GM21529 (cell line): ENCODE results near the gene CNTNAP2.
A peak's percentile ranks its signal among the peaks of the same experiment; 100 is the strongest.

Source experiments
- ATAC-seq: cut with Tn5 transposase; IDR thresholded peaks from one replicate; pipeline ENCODE4 v1.9.1; 2021; ENCODE audit not compliant: unreplicated experiment

CNTNAP2 gene

GRCh38 chr7:148218603-148219002, 2102.0 kb downstream of the CNTNAP2 start:
- peak; percentile 57 for ATAC-seq

GRCh38 chr7:148222721-148223120, 2106.1 kb downstream of the CNTNAP2 start:
- ATAC-seq = no peak

DNA sequence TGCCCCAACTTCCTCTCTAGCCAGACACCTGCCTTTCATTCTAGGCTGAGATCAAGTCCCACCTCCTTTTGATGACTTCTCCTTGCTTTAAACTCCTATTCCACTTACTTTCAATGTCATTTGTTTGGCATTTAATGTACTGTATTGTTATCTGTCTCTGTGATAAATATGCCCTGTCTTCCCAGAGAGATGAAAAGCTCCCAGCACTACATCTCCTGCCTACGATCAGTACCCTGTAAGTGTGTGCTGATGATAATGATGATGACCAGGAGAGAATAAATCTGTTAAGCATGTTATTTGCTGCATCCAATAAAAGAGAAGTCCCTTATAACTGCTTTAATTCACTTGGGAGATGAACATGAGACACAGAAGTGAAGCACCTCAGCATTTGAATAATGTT, 2106.6 kb downstream of the CNTNAP2 start:
- ATAC-seq = no peak

- no peak for ATAC-seq
Observed at GRCh38 chr7:148223738-148224137, 2107.1 kb downstream of the CNTNAP2 start.

DNA sequence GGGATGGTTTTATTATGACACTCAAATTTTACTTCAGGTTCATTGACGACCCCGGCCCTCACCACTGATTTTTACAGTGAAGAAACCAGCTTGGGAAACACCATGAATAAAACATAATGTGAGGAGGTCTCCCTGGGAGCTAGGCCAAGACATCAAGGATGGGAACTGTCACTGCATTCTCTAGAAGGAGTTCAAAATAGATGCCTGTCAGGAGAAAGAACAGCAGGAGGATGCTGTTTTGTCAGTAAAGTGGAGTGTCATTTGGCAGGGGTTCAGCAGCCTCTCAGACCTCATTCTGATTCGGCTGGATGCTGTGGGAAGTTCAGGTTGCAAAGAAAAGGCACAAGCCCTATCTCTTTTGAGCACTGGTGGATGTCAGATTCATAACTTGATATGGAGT, 2113.7 kb downstream of the CNTNAP2 start:
- ATAC-seq = no peak

DNA sequence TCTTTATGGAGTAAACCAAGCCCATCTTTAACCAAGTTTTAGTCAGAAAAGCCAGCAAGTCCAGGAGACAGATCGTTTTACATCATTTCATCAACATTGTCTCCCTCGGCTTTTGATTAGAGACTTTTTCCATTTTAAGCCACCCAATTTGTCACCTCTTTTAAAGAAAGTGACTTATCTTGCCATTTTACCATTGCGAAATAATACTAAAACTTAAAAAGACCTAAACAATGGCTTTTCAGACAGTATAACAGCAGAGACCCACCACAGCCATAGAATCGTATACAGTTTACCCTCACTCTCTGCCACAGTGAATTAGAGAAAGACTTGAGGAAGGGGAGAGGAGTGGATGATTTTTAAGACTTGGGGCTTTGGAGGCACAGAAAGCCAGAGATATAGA, 2114.3 kb downstream of the CNTNAP2 start:
- no peak for ATAC-seq

DNA sequence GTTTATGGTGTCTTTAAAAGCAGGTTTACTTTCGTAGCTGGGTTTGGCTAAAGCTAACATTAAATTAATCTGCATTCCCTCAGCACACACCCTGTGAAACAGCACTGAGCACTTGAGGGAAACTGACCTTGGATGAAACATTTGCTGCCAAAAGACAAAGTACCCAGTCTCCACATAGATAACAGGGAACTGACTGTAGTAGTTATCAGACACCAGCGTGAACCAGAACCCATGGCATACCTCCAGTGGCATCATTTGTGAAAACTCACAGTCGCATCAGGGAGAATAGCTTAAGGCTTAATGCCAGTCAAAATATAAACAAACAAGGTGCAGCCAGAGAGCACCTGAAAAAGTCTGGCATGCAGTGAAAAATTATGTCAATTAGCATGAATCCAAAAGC, 2116.2 kb downstream of the CNTNAP2 start:
- ATAC-seq = no peak

- ATAC-seq = no peak
Observed at GRCh38 chr7:148234715-148235114, 2118.1 kb downstream of the CNTNAP2 start.

DNA sequence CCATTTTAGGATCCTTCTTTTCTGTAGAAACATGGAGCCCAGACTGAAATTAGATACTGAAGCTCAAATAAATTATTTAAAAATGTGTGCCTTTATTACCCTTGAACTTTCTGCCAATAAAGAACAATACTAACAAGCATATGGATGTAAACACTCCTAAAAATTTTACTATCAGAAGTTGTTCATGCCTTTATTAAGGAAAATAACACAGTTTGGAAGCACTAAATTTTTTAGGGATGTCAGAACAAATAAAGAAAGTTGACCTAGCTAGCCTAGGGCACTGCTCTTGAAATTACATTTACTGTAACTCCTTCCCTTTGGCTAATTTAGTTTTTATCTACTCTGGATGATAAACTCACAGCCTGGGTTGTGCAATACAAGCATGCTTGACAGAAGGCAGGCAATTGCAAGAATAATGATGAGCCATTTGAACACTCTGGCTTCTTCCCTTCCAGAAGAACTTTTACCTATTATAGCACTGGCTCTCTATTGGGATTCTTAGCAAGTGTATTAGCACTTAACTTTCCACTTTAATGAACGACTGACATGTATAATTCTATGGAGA, 2122.2 kb downstream of the CNTNAP2 start:
- no peak for ATAC-seq

DNA sequence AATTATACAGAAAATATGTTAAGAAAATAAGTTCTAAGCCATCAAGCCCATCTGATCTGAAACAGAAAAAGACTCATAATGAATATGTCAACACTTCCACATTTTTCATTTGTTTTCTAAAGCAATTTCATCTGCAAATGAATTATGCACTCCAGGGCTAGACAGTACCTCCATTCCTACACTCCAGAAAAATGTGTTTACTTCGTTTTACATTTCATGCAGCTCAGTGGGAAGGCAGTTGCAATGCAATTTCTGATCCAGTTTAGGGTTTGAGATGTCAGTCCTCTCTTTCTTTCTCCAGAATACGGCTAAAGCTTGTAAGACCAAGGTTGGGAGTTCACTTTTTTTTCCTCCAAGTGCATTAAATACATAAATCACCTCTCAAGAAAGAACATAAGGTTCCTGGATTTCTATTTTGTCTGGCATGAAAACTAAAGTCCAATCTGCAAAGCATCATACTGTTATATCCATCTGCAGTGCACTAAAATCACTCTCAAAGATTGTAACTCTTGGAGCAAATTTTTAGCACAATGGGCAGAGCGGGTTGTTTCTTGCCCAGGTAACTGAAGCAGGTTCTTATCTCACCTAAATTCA, 2125.2 kb downstream of the CNTNAP2 start:
- peak; percentile 15 for ATAC-seq

- peak; percentile 95 for ATAC-seq
Observed at GRCh38 chr7:148242294-148242821, 2125.8 kb downstream of the CNTNAP2 start.

- ATAC-seq = no peak
Observed at GRCh38 chr7:148245381-148245780, 2128.8 kb downstream of the CNTNAP2 start.

GRCh38 chr7:148253629-148254028, 2137.0 kb downstream of the CNTNAP2 start:
- ATAC-seq = peak; percentile 92

DNA sequence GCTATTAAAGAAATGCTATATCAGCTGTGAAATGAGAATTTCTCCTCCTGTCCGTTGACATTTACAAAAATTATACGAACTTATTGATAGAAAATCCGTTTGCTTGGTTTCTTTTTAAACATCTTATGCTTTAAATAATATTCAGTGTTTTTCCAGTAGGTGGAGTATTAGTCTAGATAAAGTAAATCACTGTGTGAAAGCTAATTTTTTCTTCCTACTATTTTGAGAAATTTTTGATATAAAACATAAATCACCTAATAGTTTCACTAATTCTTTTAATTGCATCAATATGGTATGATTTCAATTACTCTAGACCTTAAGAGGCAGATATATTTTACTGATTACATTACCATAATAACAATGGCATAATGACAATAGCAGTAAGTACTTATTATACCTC, 2138.7 kb downstream of the CNTNAP2 start:
- ATAC-seq = no peak

DNA sequence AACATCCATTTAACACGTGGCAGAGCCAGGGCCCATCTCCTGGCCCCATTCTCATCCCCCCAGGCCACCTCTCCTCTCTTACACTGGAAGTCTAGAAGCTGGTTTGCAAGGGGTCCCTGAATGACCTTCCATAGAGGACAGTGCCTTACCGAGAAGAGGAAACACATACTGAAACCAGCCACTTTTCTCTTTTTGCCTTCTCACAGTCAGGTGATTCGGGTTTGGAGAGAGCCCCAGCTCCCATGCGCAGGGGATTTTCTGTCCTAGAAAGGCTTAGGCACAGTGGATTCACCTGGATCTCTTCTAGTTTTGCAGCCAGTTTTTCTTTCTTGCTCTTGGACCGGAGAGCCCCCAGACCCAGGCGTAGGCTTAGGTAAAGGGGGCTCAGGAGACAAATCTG, 2139.8 kb downstream of the CNTNAP2 start:
- no peak for ATAC-seq

DNA sequence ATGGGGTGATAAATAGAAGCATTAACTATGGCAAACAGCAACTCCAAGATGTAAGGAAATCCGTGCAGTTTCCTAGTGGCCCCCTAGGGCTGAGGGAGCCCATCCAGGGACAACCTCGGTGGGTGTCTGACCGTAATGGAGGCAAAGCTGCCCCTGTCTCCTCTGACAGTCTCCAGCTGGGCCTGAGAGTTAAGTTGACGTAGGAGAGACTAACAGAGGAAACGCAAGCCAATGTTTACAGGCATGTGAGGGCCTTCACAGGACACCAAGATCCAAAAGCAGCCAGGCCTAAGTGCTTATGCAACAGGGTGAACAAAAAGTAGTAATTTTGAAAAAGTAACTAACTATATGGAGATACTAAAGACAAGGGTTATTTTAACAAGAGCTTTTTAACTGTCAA, 2144.0 kb downstream of the CNTNAP2 start:
- no peak for ATAC-seq

DNA sequence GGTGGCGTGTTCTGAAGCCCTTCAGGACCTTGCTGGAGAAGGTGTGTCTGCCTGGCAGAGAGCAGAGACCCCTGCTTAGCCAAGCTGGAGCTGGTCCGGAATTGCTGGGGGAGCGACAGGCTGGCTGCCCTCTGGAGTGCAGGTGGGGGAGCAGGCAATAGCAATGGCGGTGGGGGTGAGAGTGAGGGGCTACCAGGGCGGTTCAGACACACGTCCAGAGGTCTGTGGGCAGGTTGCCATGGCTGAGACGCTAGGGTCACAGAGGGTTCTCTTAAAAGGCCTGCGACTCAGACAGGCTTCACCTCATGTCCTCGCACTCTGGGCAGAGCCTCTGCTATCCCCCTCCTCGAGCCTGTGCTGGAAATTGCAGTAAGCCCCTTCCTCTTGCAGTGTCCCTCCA, 2144.9 kb downstream of the CNTNAP2 start:
- no peak for ATAC-seq

DNA sequence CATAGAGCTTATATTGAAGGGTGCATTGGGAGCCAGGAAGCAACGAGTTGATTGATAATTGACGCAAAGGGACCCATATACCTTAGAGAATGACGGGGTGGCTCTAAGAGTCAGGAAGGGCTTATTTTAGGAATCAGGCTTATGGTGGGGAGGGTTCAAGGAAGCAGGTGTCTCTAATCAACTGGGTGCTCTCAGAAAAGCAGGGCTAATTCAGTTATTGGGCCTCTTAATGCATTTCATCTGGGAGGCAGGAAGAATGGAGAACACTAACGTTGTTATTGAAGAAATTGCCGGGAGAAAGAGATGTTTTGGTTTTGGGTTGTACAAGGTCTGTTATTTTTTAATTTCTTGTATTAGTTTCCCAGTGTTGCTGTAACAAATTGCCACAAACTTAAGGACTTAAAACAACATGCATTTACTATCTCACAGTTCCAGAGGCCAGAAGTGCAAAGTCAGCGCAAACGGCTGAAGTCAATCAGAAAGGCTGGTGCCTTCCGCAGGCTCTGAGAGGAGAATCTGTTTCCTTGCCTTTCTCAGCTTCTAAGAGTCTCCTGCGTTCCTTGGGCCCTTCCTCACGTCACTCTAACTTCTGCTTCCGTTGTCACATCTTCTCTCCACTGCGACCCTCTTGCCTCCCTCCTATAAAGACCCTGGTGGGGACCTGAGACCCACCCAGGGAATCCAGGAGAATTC, 2145.5 kb downstream of the CNTNAP2 start:
- no peak for ATAC-seq

DNA sequence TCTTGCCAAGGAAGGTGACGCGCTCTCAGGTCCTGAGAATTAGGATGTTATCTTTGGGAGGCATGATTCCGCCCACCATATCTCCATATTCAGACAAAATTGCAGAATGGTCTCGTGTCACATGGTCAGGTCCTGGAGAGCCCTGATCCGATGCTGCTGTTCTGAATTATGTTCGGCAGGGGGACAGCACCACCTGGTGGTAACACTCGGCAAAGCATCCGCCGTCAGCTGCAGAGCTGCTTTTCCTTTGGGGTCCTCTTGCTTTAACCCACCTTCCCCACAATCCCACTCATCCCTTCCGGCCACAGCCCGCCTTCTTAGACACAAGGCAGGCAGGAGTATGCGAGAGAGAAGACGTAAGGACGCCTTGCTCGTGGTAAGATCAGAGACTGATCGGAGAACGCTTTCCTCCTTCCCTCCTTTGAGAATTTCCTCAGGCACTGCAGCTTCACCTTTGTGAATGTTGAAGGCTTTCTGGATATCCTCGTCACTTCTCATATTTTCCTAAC, 2146.2 kb downstream of the CNTNAP2 start:
- ATAC-seq = peak; percentile 86

- ATAC-seq = no peak
Observed at GRCh38 chr7:148264933-148265557, 2148.4 kb downstream of the CNTNAP2 start.

DNA sequence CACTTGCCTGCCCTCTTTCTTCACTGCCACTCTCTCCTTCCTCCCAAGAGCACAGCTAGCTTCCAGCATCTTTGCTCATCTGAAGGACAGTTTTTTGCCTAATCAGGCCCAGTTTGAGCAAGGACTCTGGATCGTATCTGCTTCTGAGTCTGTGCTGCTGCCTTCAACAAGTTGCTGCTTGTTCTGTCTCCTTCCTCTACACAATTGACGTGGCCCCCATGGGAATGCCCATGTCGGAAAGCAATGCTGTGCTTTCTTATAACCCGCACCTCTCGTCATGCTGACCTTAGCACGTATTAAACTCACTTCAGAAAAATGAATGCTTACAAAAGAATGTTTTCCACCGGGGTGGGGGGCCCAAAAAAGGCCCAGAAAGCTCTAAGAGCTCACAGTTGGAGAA, 2149.3 kb downstream of the CNTNAP2 start:
- ATAC-seq = no peak

DNA sequence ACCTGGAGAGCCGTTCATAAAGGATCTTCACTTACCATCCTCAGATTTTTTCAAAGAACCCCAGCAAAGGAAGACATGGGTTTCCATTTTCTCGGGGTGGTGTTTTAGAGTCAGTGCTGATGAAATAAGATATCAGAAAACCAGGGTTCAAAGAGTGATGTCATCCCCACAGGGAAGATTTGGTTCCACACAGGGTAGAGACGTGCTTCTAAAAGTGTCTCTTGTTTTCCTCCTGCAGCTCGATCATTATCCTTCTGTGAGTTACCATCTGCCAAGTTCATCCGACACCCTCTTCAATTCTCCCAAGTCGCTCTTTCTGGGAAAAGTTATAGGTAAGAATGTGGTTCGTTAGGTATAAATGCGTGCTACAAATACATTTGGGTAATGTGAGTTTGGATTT, 2150.2 kb downstream of the CNTNAP2 start:
- ATAC-seq = no peak
